ENCODE measurements around the gene ENTPD7. TPM values are rescaled to one million over a fixed set of nuclear protein-coding genes. Genes with fewer than 3 reads are reported as not detected.

The ENTPD7 gene
- total RNA-seq, 1 experiment from 2014 or later = 11.4 TPM

DNA sequence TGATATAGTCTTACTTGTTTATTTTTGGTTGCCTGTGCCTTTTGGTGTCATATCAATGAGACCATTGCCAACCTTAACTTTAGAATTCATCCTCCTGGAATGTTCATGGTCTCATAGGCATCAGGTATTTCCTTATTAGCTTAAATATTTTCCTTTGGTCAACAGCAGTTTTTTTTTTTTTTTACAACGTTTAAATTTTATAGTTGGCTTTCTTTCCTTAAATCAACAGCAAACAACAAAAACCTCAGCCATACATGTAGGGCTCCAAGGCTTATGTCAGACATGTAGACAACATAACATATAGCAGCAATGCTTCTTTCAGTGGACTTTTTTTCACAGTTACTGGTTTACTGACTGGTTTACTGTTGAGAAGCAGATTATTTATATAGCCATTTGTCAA is 22.7 kb downstream of the ENTPD7 start (continued):
- TF ChIP-seq, protein P1, sequence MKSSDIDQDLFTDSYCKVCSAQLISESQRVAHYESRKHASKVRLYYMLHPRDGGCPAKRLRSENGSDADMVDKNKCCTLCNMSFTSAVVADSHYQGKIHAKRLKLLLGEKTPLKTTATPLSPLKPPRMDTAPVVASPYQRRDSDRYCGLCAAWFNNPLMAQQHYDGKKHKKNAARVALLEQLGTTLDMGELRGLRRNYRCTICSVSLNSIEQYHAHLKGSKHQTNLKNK (CRISPR knock-in tag; IDR thresholded peaks at IDR 0.05) = no peak
- TF ChIP-seq NR2C2 (CRISPR knock-in tag; IDR thresholded peaks at IDR 0.05) (no peak), ZNF671 (CRISPR knock-in tag; IDR thresholded peaks at IDR 0.05) (no peak), ZBTB21 (CRISPR knock-in tag; IDR thresholded peaks at IDR 0.05; ENCODE audit: borderline replicate concordance) (no peak), KAT7 (CRISPR knock-in tag; IDR thresholded peaks at IDR 0.05; ENCODE audit: borderline replicate concordance) (no peak), ZNF263 (CRISPR knock-in tag; IDR thresholded peaks at IDR 0.05; ENCODE audit: low read depth) (no peak), MXD4 (CRISPR knock-in tag; IDR thresholded peaks at IDR 0.05; ENCODE audit: borderline replicate concordance) (no peak), TP53 (CRISPR knock-in tag; IDR thresholded peaks at IDR 0.05) (no peak), ZNF317 (CRISPR knock-in tag; IDR thresholded peaks at IDR 0.05; ENCODE audit: borderline replicate concordance, low read depth) (no peak)
- TF ChIP-seq, protein P2, sequence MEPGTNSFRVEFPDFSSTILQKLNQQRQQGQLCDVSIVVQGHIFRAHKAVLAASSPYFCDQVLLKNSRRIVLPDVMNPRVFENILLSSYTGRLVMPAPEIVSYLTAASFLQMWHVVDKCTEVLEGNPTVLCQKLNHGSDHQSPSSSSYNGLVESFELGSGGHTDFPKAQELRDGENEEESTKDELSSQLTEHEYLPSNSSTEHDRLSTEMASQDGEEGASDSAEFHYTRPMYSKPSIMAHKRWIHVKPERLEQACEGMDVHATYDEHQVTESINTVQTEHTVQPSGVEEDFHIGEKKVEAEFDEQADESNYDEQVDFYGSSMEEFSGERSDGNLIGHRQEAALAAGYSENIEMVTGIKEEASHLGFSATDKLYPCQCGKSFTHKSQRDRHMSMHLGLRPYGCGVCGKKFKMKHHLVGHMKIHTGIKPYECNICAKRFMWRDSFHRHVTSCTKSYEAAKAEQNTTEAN (CRISPR knock-in tag; IDR thresholded peaks at IDR 0.05) = no peak
- TF ChIP-seq, protein P3, sequence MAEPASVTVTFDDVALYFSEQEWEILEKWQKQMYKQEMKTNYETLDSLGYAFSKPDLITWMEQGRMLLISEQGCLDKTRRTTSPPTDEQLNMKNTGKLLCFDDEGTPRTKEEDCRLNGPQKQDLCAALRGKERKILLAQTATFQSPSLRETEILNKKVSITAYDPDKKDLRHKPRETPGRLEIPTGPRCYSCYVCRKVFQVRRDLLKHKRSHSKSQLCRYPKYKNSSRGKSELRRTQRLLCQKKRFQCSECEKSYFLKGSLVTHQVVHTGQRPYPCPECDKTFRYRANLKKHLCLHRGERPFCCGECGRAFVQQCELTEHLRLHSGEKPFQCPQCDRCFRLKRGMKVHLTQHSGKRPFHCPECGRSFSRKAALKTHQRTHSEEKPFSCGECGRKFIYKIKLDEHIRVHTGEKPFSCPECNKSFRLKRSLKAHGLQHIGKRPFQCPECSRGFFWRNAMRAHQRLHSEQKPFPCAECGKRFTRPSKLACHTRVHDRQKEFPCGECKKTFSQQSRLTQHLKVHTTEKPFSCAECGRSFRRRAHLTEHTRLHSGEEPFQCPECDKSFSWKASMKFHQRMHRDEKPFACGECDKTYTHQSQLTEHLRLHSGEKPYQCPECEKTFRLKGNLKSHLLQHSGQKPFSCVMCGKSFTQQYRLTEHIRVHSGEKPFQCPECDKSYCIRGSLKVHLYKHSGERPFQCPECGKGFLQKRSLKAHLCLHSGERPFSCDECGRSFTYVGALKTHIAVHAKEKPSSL (CRISPR knock-in tag; conservative IDR thresholded peaks at IDR 0.05) = no peak
- TF ChIP-seq, protein P4, sequence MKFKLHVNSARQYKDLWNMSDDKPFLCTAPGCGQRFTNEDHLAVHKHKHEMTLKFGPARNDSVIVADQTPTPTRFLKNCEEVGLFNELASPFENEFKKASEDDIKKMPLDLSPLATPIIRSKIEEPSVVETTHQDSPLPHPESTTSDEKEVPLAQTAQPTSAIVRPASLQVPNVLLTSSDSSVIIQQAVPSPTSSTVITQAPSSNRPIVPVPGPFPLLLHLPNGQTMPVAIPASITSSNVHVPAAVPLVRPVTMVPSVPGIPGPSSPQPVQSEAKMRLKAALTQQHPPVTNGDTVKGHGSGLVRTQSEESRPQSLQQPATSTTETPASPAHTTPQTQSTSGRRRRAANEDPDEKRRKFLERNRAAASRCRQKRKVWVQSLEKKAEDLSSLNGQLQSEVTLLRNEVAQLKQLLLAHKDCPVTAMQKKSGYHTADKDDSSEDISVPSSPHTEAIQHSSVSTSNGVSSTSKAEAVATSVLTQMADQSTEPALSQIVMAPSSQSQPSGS (CRISPR knock-in tag; IDR thresholded peaks at IDR 0.05; ENCODE audit: borderline replicate concordance, low read depth) = no peak
- TF ChIP-seq, protein P5, sequence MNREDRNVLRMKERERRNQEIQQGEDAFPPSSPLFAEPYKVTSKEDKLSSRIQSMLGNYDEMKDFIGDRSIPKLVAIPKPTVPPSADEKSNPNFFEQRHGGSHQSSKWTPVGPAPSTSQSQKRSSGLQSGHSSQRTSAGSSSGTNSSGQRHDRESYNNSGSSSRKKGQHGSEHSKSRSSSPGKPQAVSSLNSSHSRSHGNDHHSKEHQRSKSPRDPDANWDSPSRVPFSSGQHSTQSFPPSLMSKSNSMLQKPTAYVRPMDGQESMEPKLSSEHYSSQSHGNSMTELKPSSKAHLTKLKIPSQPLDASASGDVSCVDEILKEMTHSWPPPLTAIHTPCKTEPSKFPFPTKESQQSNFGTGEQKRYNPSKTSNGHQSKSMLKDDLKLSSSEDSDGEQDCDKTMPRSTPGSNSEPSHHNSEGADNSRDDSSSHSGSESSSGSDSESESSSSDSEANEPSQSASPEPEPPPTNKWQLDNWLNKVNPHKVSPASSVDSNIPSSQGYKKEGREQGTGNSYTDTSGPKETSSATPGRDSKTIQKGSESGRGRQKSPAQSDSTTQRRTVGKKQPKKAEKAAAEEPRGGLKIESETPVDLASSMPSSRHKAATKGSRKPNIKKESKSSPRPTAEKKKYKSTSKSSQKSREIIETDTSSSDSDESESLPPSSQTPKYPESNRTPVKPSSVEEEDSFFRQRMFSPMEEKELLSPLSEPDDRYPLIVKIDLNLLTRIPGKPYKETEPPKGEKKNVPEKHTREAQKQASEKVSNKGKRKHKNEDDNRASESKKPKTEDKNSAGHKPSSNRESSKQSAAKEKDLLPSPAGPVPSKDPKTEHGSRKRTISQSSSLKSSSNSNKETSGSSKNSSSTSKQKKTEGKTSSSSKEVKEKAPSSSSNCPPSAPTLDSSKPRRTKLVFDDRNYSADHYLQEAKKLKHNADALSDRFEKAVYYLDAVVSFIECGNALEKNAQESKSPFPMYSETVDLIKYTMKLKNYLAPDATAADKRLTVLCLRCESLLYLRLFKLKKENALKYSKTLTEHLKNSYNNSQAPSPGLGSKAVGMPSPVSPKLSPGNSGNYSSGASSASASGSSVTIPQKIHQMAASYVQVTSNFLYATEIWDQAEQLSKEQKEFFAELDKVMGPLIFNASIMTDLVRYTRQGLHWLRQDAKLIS (CRISPR knock-in tag; IDR thresholded peaks at IDR 0.05; ENCODE audit: borderline replicate concordance) = no peak
- TF ChIP-seq, protein P6, sequence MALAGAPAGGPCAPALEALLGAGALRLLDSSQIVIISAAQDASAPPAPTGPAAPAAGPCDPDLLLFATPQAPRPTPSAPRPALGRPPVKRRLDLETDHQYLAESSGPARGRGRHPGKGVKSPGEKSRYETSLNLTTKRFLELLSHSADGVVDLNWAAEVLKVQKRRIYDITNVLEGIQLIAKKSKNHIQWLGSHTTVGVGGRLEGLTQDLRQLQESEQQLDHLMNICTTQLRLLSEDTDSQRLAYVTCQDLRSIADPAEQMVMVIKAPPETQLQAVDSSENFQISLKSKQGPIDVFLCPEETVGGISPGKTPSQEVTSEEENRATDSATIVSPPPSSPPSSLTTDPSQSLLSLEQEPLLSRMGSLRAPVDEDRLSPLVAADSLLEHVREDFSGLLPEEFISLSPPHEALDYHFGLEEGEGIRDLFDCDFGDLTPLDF (CRISPR knock-in tag; IDR thresholded peaks at IDR 0.05) = no peak

DNA sequence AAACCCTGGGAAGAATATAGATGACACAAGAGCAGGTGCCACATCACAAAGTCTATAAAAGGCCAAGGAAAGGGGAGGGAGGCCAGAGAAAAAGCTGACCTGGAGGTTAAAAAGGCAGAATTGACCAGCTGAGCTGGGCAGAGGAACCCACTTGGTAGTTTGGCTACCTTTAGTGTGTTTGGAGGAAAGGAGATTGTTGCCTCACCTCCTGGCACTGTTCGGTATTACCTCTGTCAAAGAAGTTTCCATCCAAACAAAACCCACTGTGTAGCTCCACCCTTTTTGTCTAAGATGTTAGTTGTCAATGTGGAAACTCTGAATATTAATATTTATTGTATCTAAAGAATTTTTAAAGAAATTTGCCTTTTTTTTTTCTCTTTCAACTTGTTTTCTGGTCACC is 23.4 kb downstream of the ENTPD7 start:
- no peak overlapping the region for H3K27ac Mint-ChIP-seq
- DNase-seq (ENCODE audit: low spot score) = peak; percentile 11
- H3K4me1 Mint-ChIP-seq = no peaks in the 10 kb centered on the region
- ATAC-seq = peak; percentile 80
- no peaks in the 10 kb centered on the region for H3K9me3 Mint-ChIP-seq
- no peaks in the 10 kb centered on the region; the same call in 1 of the 2 replicates for H3K36me3 Mint-ChIP-seq
- no peaks in the 10 kb centered on the region for H3K27me3 Mint-ChIP-seq (ENCODE audit: low read depth)
- TF ChIP-seq ZNF396 (CRISPR knock-in tag; IDR thresholded peaks at IDR 0.05; ENCODE audit: borderline replicate concordance) (no peak), SP1 (CRISPR knock-in tag; conservative IDR thresholded peaks at IDR 0.05) (no peak), ZNF317 (CRISPR knock-in tag; IDR thresholded peaks at IDR 0.05; ENCODE audit: borderline replicate concordance, low read depth) (no peak), RELA (CRISPR knock-in tag; IDR thresholded peaks at IDR 0.05; ENCODE audit: borderline replicate concordance) (no peak), ZNF219 (CRISPR knock-in tag; IDR thresholded peaks at IDR 0.05; ENCODE audit: borderline replicate concordance) (no peak)
- ChIA-PET CTCF (interaction anchor here (1.1 kb wide), 1 partner anchor 62 kb away, joined by 4 read pairs; the partner anchor contains the start of gene SLC25A28), POLR2A (no interaction called here)
- no peak overlapping the region for H3K4me3 Mint-ChIP-seq
